H1 (cell line): ENCODE measurements around the gene ELFN1. TPM values are rescaled to one million over a fixed set of nuclear protein-coding genes. Genes with fewer than 3 reads are reported as not detected.
A peak's percentile ranks its signal among the peaks of the same experiment; 100 is the strongest.

Experiments used
- ASH2L ChIP-seq: fragments of 200-600, 300-600 bp; sonication (generic); IDR thresholded peaks from one replicate; pipeline ENCODE4 v1.7.1; 2017; ENCODE audit warnings: low read length
- CEBPB ChIP-seq: IDR thresholded peaks from 2 replicates; pipeline ENCODE4 v1.6.1; 2012; ENCODE audit warnings: low read depth, low read length
- CHD1 ChIP-seq: IDR thresholded peaks from 2 replicates; pipeline ENCODE4 v1.6.1; 2012; ENCODE audit warnings: low read depth, low read length, improper control_type of control experiment
- CTBP2 ChIP-seq: IDR thresholded peaks from 2 replicates; pipeline ENCODE4 v1.7.0; 2011; ENCODE audit warnings: borderline replicate concordance, mild to moderate bottlenecking, moderate library complexity, mixed read lengths, low read length; ENCODE audit not compliant: insufficient read depth, insufficient read length
- CTCF ChIP-seq, 3 experiments: IDR thresholded peaks; 1 replicate in 2 of 3; 2 replicates in 1 of 3; pipeline versions ENCODE4 v1.5.1 to v1.6.1; 2011; ENCODE audit warnings: low read length in 3 of 3, mild to moderate bottlenecking in 3 of 3, inconsistent platforms in 2 of 3, low read depth in 1 of 3, moderate library complexity in 1 of 3; ENCODE audit not compliant: insufficient read depth in 1 of 3; ENCODE audit errors: control extremely low read depth in 1 of 3
- FOSL1 ChIP-seq: IDR thresholded peaks from 2 replicates; pipeline ENCODE4 v1.6.1; 2011; ENCODE audit warnings: mild to moderate bottlenecking, low read depth, low read length, moderate library complexity; ENCODE audit not compliant: insufficient read depth
- MAX ChIP-seq: IDR thresholded peaks from 2 replicates; pipeline ENCODE4 v1.6.1; 2012; ENCODE audit warnings: inconsistent platforms
- NRF1 ChIP-seq: IDR thresholded peaks from 2 replicates; pipeline ENCODE4 v1.6.1; 2011; ENCODE audit warnings: mild to moderate bottlenecking, low read depth, low read length, improper control_type of control experiment
- RAD21 ChIP-seq, 2 experiments: IDR thresholded peaks in 1 of 2; conservative IDR thresholded peaks in 1 of 2; 2 replicates each; pipeline ENCODE4 v1.6.1; 2011; ENCODE audit warnings: low read depth in 2 of 2, low read length in 2 of 2, improper control_type of control experiment in 1 of 2, inconsistent platforms in 1 of 2, mild to moderate bottlenecking in 1 of 2, moderate library complexity in 1 of 2
- SUZ12 ChIP-seq: fragments of 200-600 bp; sonication (generic); IDR thresholded peaks from 2 replicates; pipeline ENCODE4 v1.6.1; 2012; ENCODE audit warnings: mild to moderate bottlenecking, inconsistent platforms, low read length, moderate library complexity, mixed read lengths
- TAF1 ChIP-seq: IDR thresholded peaks from 2 replicates; pipeline ENCODE4 v1.6.1; 2011; ENCODE audit warnings: mild to moderate bottlenecking, low read depth, low read length
- polyA plus RNA-seq, 7 experiments: library from polyadenylated mRNA; depleted of rRNA in 3 of 7; stranded (reverse) in 5 of 7; unstranded in 2 of 7; fragments of >200 nt in 5 of 7; fragments of 200-250 nt in 2 of 7; gene quantifications; 1 replicate in 5 of 7; 2 replicates in 1 of 7; 4 replicates in 1 of 7; pipeline versions ENCODE4 v1.2.1 to v1.2.3, GENCODE V29; 2011 to 2013; ENCODE audit warnings: missing spikeins in 2 of 7, mixed read lengths in 2 of 7
- total RNA-seq: library from RNA; stranded (reverse); fragmentation: NEBNext Ultra II Directional; extraction: Animal tissue kit (Norgen Biotek cat#: 25700); gene quantifications from 2 replicates; pipeline ENCODE4 v1.2.1, GENCODE V29; 2021

Gene ELFN1
- total and polyA plus RNA-seq, 2 of the 8 experiments (the other 6 are each of a cell fraction or from before 2014, with no cell fraction given): 2.0 to 4.5 TPM

- TF ChIP-seq FOSL1 (no peak), CEBPB (no peak), TAF1 (no peak), MAX (no peak), RAD21 (IDR thresholded peaks at IDR 0.05 in 1 of 2, conservative IDR thresholded peaks at IDR 0.05 in 1 of 2; ENCODE audit: low read depth in 2 of 2, low read length in 2 of 2) (peak; percentile 52 to 56), CHD1 (no peak), CTBP2 (no peak), SUZ12 (no peak), CTCF (IDR thresholded peaks at IDR 0.05; ENCODE audit: control extremely low read depth in 1 of 3, insufficient read depth in 1 of 3, low read depth in 1 of 3, low read length in 3 of 3) (peak in 2 of 3 experiments; percentile 13 to 24; a peak in 2 of 4 replicates), ASH2L (no peak), NRF1 (no peak)
Observed at GRCh38 chr7:1794888-1795542, 124.9 kb downstream of the ELFN1 start (continued).

Other genes with a start within 250 kb of the ELFN1 start
- gene MICALL2, start 210.8 kb upstream of the ELFN1 start, total RNA-seq: 7.7 and 8.5 TPM in 2 replicates
- gene MICALL2, start 210.8 kb upstream of the ELFN1 start, polyA plus RNA-seq (2011; rRNA removed): 5.3 and 7.4 TPM in 2 replicates
- gene INTS1, start 165.9 kb upstream of the ELFN1 start, total RNA-seq: 104 and 116 TPM in 2 replicates
- gene INTS1, start 165.9 kb upstream of the ELFN1 start, polyA plus RNA-seq (2011; rRNA removed): 76.9 and 115 TPM in 2 replicates
- gene MAFK, start 139.6 kb upstream of the ELFN1 start, total RNA-seq: 16.8 and 17.3 TPM in 2 replicates
- 5.5 and 6.9 TPM in 2 replicates for gene MAFK, start 139.6 kb upstream of the ELFN1 start, polyA plus RNA-seq (2011; rRNA removed)
- 1.5 and 1.8 TPM in 2 replicates for gene TMEM184A, start 114.1 kb upstream of the ELFN1 start, total RNA-seq
- gene TMEM184A, start 114.1 kb upstream of the ELFN1 start, polyA plus RNA-seq (2011; rRNA removed): 2.1 and 3.0 TPM in 2 replicates
- 30.2 and 32.0 TPM in 2 replicates for gene PSMG3, start 100.2 kb upstream of the ELFN1 start, total RNA-seq
- 62.0 and 69.8 TPM in 2 replicates for gene PSMG3, start 100.2 kb upstream of the ELFN1 start, polyA plus RNA-seq (2011; rRNA removed)